HG02870 (cell line): ENCODE data around the gene PHC3.
A peak's percentile ranks its signal among the peaks of the same experiment; 100 is the strongest.

Experiments used
- ATAC-seq: cut with Tn5 transposase; IDR thresholded peaks from one replicate; pipeline ENCODE4 v1.9.1; 2021; ENCODE audit warnings: mild to moderate bottlenecking, moderate library complexity; ENCODE audit not compliant: unreplicated experiment

Gene PHC3

GRCh38 chr3:170079536-170080165 is 101.9 kb downstream of the PHC3 start:
- no peak for ATAC-seq

- no peak for ATAC-seq
Observed at GRCh38 chr3:170078620-170079281, 102.8 kb downstream of the PHC3 start.

- ATAC-seq = no peak
Observed at GRCh38 chr3:170077361-170077760, 104.2 kb downstream of the PHC3 start.

- ATAC-seq = no peak
Observed at GRCh38 chr3:170076715-170077238, 104.8 kb downstream of the PHC3 start.

- no peak for ATAC-seq
Observed at GRCh38 chr3:170075441-170076091, 106.0 kb downstream of the PHC3 start.

- ATAC-seq = no peak
Observed at GRCh38 chr3:170064108-170064507, 117.4 kb downstream of the PHC3 start.

- ATAC-seq = no peak
Observed at GRCh38 chr3:170063691-170064090, 117.8 kb downstream of the PHC3 start.

- ATAC-seq = no peak
Observed at GRCh38 chr3:170062769-170063168, 118.8 kb downstream of the PHC3 start.

- no peak for ATAC-seq
Observed at GRCh38 chr3:170062068-170062467, 119.5 kb downstream of the PHC3 start.

GRCh38 chr3:170059447-170059846 is 122.1 kb downstream of the PHC3 start:
- no peak for ATAC-seq

GRCh38 chr3:170058127-170058526 is 123.4 kb downstream of the PHC3 start:
- no peak for ATAC-seq

GRCh38 chr3:170057550-170057949 is 124.0 kb downstream of the PHC3 start:
- ATAC-seq = no peak

- ATAC-seq = peak; percentile 72
Observed at GRCh38 chr3:170056710-170057454, 124.7 kb downstream of the PHC3 start.

GRCh38 chr3:170055209-170055608 is 126.3 kb downstream of the PHC3 start:
- ATAC-seq = peak; percentile 67

- no peak for ATAC-seq
Observed at GRCh38 chr3:170054204-170054603, 127.3 kb downstream of the PHC3 start.

- no peak for ATAC-seq
Observed at GRCh38 chr3:170052398-170052797, 129.1 kb downstream of the PHC3 start.

- no peak for ATAC-seq
Observed at GRCh38 chr3:170050753-170051152, 130.8 kb downstream of the PHC3 start.

- no peak for ATAC-seq
Observed at GRCh38 chr3:170049146-170050000, 132.2 kb downstream of the PHC3 start.

- no peak for ATAC-seq
Observed at GRCh38 chr3:170047133-170047404, 134.5 kb downstream of the PHC3 start.

GRCh38 chr3:170046269-170047132 is 135.0 kb downstream of the PHC3 start:
- no peak for ATAC-seq
